OCI-LY3 (cell line): Measurements from ENCODE around the gene HELZ2.

Source experiments
- H2AFZ ChIP-seq: fragments of 200-600, 300-600 bp; shearing (Covaris generic); 2 replicates; pipeline ENCODE4 v1.6.0; 2014; ENCODE audit warnings: antibody characterized with exemption, low read depth, low read length
- H3K27ac ChIP-seq: fragments of 200-600, 300-600 bp; sonication (generic); 2 replicates; pipeline ENCODE4 v1.5.1; 2014; ENCODE audit warnings: mild to moderate bottlenecking, low read length, moderate library complexity, mixed read lengths
- H3K27me3 ChIP-seq: fragments of 200-600, 300-600 bp; sonication (generic); 2 replicates; pipeline ENCODE4 v1.6.1; 2014; ENCODE audit warnings: low read depth, low read length, mixed read lengths
- H3K36me3 ChIP-seq: fragments of 200-600, 300-600 bp; sonication (generic); replicated peaks from 2 replicates; pipeline ENCODE3; 2014; ENCODE audit warnings: low read depth, low read length, mixed read lengths
- H3K4me1 ChIP-seq: fragments of 300-600, 200-600 bp; sonication (generic); 2 replicates; pipeline ENCODE4 v1.6.1; 2014; ENCODE audit warnings: low read length, mixed read lengths
- H3K4me2 ChIP-seq: fragments of 200-600, 300-600 bp; sonication (generic); 2 replicates; pipeline ENCODE4 v1.6.1; 2014; ENCODE audit warnings: low read length, mixed read lengths
- H3K4me3 ChIP-seq: fragments of 300-600, 200-600 bp; sonication (generic); 2 replicates; pipeline ENCODE4 v1.5.1; 2014; ENCODE audit warnings: antibody characterized with exemption, mild to moderate bottlenecking, low read length, moderate library complexity
- H3K79me2 ChIP-seq: fragments of 300-600, 200-600 bp; shearing (Covaris generic); 2 replicates; pipeline ENCODE4 v1.6.1; 2014; ENCODE audit warnings: mild to moderate bottlenecking, low read length, mixed read lengths
- H3K9ac ChIP-seq: fragments of 300-600, 200-600 bp; shearing (Covaris generic); 2 replicates; pipeline ENCODE4 v1.6.0; 2014; ENCODE audit warnings: mild to moderate bottlenecking, low read length, moderate library complexity
- H3K9me3 ChIP-seq: fragments of 200-600, 300-600 bp; shearing (Covaris generic); 2 replicates; pipeline ENCODE4 v1.6.1; 2014; ENCODE audit warnings: low read length, mixed read lengths; ENCODE audit not compliant: insufficient read depth
- H4K20me1 ChIP-seq: fragments of 200-600, 300-600 bp; sonication (generic); 2 replicates; pipeline ENCODE4 v1.6.1; 2016; ENCODE audit warnings: low read length, mixed read lengths; ENCODE audit not compliant: insufficient read depth
- EZH2phosphoT487 ChIP-seq: fragments of 200-600 bp; shearing (Covaris generic); IDR thresholded peaks from 2 replicates; pipeline ENCODE4 v1.6.1; 2018; ENCODE audit warnings: antibody characterized with exemption, mixed run types, low read depth
- TF ChIP-seq, protein P1 (sequence below): fragments of 200-600, 300-600 bp; sonication (generic); IDR thresholded peaks from 2 replicates; pipeline ENCODE4 v1.5.1; 2014; ENCODE audit warnings: antibody characterized with exemption, low read length, low read depth

The HELZ2 gene

GRCh38 chr20:63595416-63596127 lies 21.5 kb upstream of the HELZ2 start:
- Histone ChIP-seq H3K9ac (no peak overlapping the region), H3K4me1 (no peaks in the 10 kb centered on the region), H3K9me3 (no peaks in the 10 kb centered on the region), H3K4me3 (no peak overlapping the region), H3K27ac (no peak overlapping the region), H4K20me1 (no peaks in the 10 kb centered on the region), H3K79me2 (no peaks in the 10 kb centered on the region), H2AFZ (no peak overlapping the region), H3K36me3 (peaks cover 10% of the 10 kb centered on the region), H3K27me3 (no peaks in the 10 kb centered on the region), H3K4me2 (no peak overlapping the region)
- no peak for TF ChIP-seq EZH2phosphoT487
- TF ChIP-seq, protein P1, sequence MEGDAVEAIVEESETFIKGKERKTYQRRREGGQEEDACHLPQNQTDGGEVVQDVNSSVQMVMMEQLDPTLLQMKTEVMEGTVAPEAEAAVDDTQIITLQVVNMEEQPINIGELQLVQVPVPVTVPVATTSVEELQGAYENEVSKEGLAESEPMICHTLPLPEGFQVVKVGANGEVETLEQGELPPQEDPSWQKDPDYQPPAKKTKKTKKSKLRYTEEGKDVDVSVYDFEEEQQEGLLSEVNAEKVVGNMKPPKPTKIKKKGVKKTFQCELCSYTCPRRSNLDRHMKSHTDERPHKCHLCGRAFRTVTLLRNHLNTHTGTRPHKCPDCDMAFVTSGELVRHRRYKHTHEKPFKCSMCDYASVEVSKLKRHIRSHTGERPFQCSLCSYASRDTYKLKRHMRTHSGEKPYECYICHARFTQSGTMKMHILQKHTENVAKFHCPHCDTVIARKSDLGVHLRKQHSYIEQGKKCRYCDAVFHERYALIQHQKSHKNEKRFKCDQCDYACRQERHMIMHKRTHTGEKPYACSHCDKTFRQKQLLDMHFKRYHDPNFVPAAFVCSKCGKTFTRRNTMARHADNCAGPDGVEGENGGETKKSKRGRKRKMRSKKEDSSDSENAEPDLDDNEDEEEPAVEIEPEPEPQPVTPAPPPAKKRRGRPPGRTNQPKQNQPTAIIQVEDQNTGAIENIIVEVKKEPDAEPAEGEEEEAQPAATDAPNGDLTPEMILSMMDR: no peak

DNA sequence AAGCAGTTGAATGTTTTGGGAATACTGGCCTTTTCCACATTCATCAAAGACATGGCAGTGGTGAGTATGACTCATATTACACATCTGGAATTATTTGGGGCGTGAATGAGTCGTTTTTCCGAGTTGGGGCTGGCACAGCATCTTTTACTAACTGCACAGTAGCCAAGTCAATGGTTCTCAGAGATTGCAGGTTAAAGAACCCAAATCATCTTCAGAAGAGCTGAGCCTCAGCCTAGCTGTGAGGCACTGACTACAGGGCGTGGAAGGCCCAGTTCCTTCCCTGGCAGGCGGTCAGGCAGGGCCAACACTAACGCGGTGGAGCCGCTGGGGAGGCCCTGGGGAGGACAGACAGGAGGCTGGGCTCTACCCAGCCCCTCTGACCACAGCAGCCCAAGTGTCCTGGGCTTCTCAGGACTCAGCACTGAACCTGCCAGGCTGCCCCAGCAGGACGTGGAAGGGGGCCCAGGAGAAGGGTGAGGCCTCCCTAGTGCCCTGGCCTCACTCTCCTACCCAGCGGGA lies 20.1 kb upstream of the HELZ2 start:
- Histone ChIP-seq H3K27ac (no peak overlapping the region), H3K9me3 (no peaks in the 10 kb centered on the region), H3K36me3 (peaks cover 21% of the 10 kb centered on the region), H4K20me1 (no peaks in the 10 kb centered on the region), H3K4me3 (no peak overlapping the region), H3K9ac (no peak overlapping the region), H2AFZ (no peak overlapping the region), H3K27me3 (no peaks in the 10 kb centered on the region), H3K4me2 (no peak overlapping the region), H3K79me2 (no peaks in the 10 kb centered on the region), H3K4me1 (no peaks in the 10 kb centered on the region)
- no peak for TF ChIP-seq EZH2phosphoT487
- TF ChIP-seq, protein P1: no peak

- H4K20me1 ChIP-seq: no peaks in the 10 kb centered on the region
- no peak overlapping the region for H3K4me2 ChIP-seq
- no peak overlapping the region for H3K4me3 ChIP-seq
- H3K27me3 ChIP-seq: no peaks in the 10 kb centered on the region
- H3K27ac ChIP-seq: no peak overlapping the region
- no peaks in the 10 kb centered on the region for H3K9me3 ChIP-seq
- H3K4me1 ChIP-seq: no peaks in the 10 kb centered on the region
- H3K79me2 ChIP-seq: no peaks in the 10 kb centered on the region
- H3K36me3 ChIP-seq: peaks cover 21% of the 10 kb centered on the region
- no peak for TF ChIP-seq EZH2phosphoT487
- TF ChIP-seq, protein P1: no peak
- no peak overlapping the region for H2AFZ ChIP-seq
- no peak overlapping the region for H3K9ac ChIP-seq
These were observed 18.6 kb upstream of the HELZ2 start for GRCh38 chr20:63592661-63593060.

- no peak for TF ChIP-seq EZH2phosphoT487
- TF ChIP-seq, protein P1: no peak
- Histone ChIP-seq H3K4me3 (no peak overlapping the region), H3K27me3 (no peaks in the 10 kb centered on the region), H3K36me3 (peaks cover 22% of the 10 kb centered on the region), H3K9ac (no peak overlapping the region), H3K4me1 (no peaks in the 10 kb centered on the region), H3K4me2 (no peak overlapping the region), H4K20me1 (no peaks in the 10 kb centered on the region), H3K27ac (no peak overlapping the region), H3K9me3 (no peaks in the 10 kb centered on the region), H3K79me2 (no peaks in the 10 kb centered on the region), H2AFZ (no peak overlapping the region)
These were observed 17.8 kb upstream of the HELZ2 start for GRCh38 chr20:63591786-63592355.
